Fibroblast of mammary gland (primary cell): ENCODE results near the gene SLC26A3.

ENCODE experiments used
- DNase-seq: peaks from one replicate; pipeline ENCODE4 v3.0.0-alpha.2; 2010; ENCODE audit warnings: low read depth
- H3K4me3 ChIP-seq: 2 replicates; pipeline ENCODE4 v1.5.1; 2011; ENCODE audit warnings: low read depth, mild to moderate bottlenecking, low read length, moderate library complexity; ENCODE audit not compliant: control insufficient read depth
- TF ChIP-seq, protein P1 (sequence below): conservative IDR thresholded peaks from 2 replicates; pipeline ENCODE4 v1.5.1; 2011; ENCODE audit warnings: low read depth, low read length, inconsistent platforms; ENCODE audit not compliant: control insufficient read depth, insufficient read depth

Gene SLC26A3

DNA sequence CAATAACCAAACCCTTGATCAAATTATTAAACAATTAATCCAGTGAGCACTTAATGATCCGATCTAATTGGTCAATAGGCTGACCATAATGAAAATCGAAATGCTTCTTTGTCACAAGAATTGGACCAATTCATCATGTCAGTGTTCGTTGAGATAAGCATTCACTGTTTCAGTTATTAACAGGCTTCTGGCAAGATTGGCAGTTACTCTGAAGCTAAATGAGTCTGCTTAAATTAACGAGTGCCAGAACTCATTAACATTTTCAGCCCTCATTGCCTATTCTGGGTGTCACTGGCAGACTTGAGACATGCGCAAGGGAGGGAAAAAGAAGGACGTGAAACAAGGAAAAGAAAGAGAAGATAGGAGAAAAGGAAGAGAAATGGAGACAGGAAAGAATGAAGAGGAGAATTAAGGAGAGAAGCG lies 30.7 kb upstream of the SLC26A3 start:
- H3K4me3 ChIP-seq: no peak overlapping the region
- DNase-seq: no peak
- TF ChIP-seq, protein P1, sequence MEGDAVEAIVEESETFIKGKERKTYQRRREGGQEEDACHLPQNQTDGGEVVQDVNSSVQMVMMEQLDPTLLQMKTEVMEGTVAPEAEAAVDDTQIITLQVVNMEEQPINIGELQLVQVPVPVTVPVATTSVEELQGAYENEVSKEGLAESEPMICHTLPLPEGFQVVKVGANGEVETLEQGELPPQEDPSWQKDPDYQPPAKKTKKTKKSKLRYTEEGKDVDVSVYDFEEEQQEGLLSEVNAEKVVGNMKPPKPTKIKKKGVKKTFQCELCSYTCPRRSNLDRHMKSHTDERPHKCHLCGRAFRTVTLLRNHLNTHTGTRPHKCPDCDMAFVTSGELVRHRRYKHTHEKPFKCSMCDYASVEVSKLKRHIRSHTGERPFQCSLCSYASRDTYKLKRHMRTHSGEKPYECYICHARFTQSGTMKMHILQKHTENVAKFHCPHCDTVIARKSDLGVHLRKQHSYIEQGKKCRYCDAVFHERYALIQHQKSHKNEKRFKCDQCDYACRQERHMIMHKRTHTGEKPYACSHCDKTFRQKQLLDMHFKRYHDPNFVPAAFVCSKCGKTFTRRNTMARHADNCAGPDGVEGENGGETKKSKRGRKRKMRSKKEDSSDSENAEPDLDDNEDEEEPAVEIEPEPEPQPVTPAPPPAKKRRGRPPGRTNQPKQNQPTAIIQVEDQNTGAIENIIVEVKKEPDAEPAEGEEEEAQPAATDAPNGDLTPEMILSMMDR: no peak

DNA sequence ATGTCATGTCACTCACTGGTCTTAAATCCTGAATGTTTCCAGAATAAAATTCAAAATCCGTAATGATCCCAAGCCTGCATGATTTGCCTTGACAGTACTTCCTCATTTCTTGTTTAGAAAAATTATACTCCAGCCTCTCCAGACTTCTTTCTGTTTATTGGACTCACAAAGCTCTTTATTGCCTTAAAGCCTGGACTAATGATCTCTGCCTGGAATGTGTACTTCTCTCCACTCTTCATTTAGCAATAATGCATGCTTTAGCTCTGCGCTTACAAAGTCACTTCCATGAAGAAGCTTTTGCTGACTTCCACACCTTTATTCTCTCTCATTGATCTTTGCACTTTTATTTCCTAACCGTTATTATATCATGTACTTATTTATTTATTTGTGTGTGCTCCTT lies 27.4 kb upstream of the SLC26A3 start:
- H3K4me3 ChIP-seq: no peak overlapping the region
- DNase-seq: no peak
- TF ChIP-seq, protein P1: no peak

DNA sequence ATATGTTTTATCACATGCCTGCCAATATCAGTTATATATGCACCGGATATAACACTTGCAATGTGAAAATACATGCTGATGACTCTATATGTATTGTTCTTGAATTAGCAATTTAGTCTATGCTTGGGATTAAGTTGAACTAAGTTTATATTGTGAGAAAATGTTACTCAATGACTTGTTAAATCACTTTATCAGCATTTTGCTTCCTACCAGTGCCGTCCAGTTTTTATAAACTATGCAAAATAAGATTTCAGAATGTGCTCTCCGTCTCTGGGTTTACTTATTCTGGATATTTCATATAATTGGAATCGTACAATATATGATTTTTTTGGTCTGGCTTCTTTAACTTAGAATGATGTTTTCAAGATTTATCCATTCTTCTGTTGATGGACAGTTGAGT lies 25.5 kb upstream of the SLC26A3 start:
- TF ChIP-seq, protein P1: no peak
- no peak overlapping the region for H3K4me3 ChIP-seq
- DNase-seq: no peak

DNA sequence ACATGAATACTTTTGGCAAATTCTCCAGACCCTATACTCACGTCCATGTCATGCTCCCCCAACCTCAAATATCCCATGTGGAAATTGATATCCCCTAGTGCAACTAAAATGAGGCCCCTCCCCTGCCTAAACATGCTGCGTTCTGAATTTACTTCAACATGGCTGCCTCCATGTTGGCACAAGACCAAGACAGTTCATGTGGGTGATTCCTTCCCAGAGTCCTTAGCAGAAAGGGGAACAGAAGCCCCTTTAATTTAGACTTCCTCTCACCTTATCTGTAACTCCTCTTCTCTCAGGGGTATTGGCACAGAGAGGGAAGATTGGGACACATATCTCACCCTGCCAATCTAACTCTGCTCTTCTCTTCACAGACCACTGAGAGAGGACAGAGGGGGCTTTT lies 24.5 kb upstream of the SLC26A3 start:
- DNase-seq: no peak
- H3K4me3 ChIP-seq: no peak overlapping the region
- TF ChIP-seq, protein P1: no peak

DNA sequence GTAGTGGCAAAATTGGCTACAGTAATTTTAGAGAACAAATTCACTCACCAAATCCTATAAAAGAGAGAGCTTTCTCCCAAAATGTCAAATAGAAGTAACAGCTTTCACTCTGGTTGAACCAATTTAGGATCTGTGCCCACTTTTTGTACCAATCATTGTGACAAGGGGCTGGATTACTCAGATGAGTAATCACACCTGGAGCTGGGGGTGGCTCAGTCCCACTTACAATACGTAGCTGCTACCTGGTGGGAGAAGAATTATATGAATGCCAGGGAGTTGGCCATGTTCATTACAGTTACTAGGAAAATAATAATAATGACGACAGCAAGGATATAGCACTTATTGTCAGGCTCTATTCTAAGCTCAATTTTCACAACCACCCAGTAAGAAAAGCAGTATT lies 23.4 kb upstream of the SLC26A3 start:
- H3K4me3 ChIP-seq: no peak overlapping the region
- no peak for DNase-seq
- TF ChIP-seq, protein P1: no peak

DNA sequence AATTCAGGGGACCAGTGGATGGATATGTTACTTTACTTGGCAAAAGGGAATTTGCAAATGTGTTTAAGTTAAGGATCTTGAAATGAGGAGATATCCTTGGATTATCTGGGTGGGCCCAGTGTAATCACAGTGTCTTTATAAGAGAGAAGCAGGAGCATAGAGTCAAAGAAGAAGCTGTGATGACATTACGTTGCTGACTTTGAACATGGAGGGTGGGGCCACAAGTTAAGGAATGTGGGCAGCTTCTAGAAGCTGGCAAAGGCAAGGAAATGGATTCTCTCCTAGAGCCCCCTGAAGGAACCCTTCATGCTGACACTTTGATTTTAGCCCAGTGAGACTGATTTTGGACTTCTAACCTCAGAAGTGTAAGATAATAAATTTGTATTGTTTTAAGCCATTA lies 21.8 kb upstream of the SLC26A3 start:
- TF ChIP-seq, protein P1: no peak
- H3K4me3 ChIP-seq: no peak overlapping the region
- DNase-seq: no peak

DNA sequence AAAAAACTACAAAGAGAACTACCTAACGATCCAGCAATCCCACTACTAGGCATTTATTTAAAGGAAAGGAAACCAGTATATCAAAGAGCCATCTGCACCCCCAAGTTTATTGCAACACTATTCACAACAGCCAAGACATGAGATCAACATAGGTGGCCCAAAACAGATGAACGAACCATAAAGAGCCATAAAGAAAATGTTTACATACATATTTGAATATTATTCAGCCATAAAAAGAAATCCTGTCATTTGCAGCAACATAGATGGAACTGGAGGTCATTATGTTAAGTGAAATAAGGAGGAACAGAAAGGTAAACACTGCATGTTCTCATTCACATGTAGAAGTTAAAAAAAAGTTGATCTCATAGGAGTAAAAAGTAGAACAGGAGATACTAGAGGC lies 15.6 kb upstream of the SLC26A3 start:
- TF ChIP-seq, protein P1: no peak
- DNase-seq: no peak
- H3K4me3 ChIP-seq: no peak overlapping the region
